Measurements from ENCODE around the gene PTPRD.

DNA sequence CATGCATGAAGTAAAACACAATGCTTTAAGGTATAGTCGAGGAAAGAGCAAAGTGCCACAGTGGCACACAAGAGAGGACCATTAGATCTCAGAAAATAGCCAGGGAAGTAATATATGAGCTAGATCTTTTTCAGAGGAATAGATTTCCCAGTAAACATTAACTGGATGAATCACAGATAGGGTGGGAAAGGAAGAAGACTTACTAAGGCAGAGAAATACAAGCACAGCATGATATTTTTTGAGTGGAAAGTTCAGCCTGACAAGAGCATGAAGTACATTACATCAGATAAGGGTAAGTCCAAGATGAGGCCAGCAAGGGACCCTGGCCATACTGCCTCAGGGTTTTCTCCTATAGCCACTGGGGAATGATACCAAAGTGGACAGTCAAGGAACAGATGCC lies 2008.6 kb downstream of the PTPRD start:
- TF ChIP-seq ETV6 (CRISPR knock-in tag; IDR thresholded peaks at IDR 0.05) (no peak), ZBTB21 (CRISPR knock-in tag; IDR thresholded peaks at IDR 0.05; ENCODE audit: borderline replicate concordance) (no peak), SMAD3 (CRISPR knock-in tag; IDR thresholded peaks at IDR 0.05; ENCODE audit: borderline replicate concordance) (no peak), NR2C2 (CRISPR knock-in tag; IDR thresholded peaks at IDR 0.05) (no peak), FOXK1 (CRISPR knock-in tag; IDR thresholded peaks at IDR 0.05) (no peak), ZNF121 (CRISPR knock-in tag; IDR thresholded peaks at IDR 0.05) (no peak)
- TF ChIP-seq, protein P1, sequence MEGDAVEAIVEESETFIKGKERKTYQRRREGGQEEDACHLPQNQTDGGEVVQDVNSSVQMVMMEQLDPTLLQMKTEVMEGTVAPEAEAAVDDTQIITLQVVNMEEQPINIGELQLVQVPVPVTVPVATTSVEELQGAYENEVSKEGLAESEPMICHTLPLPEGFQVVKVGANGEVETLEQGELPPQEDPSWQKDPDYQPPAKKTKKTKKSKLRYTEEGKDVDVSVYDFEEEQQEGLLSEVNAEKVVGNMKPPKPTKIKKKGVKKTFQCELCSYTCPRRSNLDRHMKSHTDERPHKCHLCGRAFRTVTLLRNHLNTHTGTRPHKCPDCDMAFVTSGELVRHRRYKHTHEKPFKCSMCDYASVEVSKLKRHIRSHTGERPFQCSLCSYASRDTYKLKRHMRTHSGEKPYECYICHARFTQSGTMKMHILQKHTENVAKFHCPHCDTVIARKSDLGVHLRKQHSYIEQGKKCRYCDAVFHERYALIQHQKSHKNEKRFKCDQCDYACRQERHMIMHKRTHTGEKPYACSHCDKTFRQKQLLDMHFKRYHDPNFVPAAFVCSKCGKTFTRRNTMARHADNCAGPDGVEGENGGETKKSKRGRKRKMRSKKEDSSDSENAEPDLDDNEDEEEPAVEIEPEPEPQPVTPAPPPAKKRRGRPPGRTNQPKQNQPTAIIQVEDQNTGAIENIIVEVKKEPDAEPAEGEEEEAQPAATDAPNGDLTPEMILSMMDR (IDR thresholded peaks at IDR 0.05), result no peak
- TF ChIP-seq, protein P2, sequence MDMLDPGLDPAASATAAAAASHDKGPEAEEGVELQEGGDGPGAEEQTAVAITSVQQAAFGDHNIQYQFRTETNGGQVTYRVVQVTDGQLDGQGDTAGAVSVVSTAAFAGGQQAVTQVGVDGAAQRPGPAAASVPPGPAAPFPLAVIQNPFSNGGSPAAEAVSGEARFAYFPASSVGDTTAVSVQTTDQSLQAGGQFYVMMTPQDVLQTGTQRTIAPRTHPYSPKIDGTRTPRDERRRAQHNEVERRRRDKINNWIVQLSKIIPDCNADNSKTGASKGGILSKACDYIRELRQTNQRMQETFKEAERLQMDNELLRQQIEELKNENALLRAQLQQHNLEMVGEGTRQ (CRISPR knock-in tag; IDR thresholded peaks at IDR 0.05), result no peak
- TF ChIP-seq, protein P3, sequence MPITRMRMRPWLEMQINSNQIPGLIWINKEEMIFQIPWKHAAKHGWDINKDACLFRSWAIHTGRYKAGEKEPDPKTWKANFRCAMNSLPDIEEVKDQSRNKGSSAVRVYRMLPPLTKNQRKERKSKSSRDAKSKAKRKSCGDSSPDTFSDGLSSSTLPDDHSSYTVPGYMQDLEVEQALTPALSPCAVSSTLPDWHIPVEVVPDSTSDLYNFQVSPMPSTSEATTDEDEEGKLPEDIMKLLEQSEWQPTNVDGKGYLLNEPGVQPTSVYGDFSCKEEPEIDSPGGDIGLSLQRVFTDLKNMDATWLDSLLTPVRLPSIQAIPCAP (CRISPR knock-in tag; IDR thresholded peaks at IDR 0.05), result no peak
